Stimulated activated CD4-positive, alpha-beta T cell treated with anti-CD3 and anti-CD28 coated beads, Interleukin-2, amount 100 ng/mL, for 48 hours (primary cell): ENCODE measurements around the gene TECR.
"Not testable (repeated sequence)": the region's sequence is repeated elsewhere in the genome, so short reads cannot be mapped to it uniquely, and the experiment has no call there.

Experiments
- DNase-seq, 2 donors: peaks; one replicate each; pipeline ENCODE4 v3.0.0-alpha.2; 2020

Gene TECR

DNA sequence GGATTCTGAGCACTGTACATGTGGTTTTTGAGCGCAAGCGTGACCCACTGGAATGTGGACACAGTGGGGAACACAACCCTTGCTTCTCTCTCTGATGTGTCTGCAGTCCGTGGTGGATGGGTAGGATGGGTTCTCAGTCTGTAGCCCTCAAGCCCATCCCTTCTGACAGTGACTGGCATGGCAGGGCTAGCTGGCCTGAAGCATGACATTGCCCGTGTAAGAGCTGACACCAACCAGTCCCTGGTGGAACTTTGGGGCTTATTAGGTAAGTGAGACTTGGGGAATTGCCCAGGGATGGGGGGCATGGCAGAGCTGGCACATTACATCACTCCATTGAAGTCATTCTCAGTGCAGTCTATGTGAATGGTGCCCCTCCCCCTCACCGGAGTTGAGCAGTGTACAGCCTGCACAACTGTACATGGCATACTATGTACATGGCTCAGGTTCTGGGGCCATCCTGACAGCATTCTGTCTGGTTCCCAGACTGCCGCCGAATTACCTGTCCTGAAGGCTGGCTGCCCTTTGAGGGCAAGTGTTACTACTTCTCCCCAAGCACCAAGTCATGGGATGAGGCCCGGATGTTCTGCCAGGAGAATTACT, 70.3 kb downstream of the TECR start:
- DNase-seq: no peak

DNA sequence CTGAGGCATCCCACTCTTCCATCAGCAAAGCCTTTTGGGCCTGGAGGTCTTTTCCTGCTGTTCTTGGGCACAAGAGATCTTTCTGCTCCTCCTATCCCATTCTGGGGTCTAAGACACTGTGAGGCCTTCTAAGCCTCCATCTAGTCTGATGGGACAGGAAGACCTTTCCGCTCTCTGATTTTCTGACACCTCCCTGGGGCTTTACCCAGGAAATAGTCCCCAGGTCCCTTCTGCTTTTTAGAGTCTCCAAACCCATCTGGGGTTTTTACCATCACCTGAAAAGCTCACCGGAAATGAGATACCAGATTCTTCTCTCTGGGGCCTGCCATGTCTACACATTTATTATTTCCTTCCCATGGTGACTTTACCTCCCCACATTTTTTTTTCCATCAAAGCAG, 74.6 kb downstream of the TECR start:
- no peak for DNase-seq

DNA sequence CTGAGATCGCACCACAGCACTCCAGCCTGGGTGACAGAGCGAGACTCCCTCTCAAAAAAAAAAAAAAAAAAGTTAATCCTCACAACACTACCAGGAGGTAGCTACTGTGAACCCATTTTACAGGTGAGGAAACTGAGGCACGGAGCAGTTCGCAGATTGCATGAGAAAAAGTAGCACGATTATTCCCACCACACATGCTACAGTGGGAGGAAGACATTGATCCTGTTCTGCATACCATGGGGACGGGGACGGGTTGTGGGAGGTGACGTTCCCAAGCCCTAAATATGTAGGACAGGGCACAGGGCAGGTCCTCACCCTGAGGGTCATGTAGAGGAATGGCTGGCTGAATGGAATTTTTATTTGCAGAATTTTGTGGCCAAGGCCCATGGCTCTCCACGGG, 77.2 kb downstream of the TECR start:
- no peak for DNase-seq

DNA sequence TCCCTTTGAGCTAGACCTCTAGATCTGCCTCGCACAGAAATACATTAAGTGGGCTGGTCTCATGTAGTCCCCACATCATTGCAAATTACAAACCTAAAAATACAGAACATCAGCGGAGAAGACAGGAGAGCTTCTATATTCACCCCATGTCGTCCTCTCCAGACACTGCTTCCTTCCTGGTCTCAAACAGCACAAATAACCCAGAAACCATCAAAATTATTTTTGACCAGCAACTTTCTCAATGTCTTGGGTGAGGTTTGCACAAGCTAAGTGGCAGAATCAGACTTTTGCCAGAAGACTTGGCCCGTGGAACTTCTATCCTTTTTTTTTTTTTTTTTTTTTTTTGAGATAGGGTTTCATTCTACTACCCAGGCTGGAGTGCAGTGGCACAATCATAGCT, 81.7 kb downstream of the TECR start:
- DNase-seq: no peak

DNA sequence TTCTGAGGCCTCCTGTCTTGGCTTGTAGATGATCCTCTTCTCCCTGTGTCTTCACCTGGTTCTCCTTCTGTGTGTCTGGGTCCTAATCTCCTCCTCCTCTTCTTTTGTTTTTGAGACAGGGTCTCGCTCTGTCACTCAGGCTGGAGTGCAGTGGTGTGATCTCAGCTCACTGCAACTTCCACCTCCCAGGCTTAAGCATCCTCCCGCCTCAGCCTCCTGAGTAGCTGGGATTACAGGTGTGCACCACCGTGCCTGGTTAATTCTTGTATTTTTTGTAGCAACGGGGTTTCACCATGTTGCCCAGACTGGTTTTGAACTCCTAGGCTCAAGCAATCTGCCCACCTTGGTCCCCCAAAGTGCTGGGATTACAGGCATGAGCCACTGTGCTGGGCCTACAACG, 82.8 kb downstream of the TECR start:
- DNase-seq: not testable (repeated sequence)

DNA sequence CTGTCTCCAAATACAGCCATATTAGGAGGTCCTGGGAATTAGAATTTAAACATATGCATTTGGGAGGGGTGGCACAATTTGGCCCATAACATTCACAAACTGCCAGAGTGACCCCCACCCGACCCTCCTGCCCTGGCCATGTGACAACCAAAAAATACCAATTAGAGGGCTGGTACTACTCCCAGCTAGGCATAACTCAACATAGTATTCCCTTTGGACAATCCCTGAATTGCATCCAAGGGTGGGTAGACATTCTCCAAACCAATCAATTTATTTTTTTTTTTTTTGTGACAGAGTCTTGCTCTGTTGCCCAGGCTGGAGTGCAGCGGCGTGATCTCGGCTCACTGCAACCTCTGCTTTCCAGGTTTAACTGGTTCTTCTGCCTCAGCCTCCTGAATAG, 83.3 kb downstream of the TECR start:
- no peak for DNase-seq

DNA sequence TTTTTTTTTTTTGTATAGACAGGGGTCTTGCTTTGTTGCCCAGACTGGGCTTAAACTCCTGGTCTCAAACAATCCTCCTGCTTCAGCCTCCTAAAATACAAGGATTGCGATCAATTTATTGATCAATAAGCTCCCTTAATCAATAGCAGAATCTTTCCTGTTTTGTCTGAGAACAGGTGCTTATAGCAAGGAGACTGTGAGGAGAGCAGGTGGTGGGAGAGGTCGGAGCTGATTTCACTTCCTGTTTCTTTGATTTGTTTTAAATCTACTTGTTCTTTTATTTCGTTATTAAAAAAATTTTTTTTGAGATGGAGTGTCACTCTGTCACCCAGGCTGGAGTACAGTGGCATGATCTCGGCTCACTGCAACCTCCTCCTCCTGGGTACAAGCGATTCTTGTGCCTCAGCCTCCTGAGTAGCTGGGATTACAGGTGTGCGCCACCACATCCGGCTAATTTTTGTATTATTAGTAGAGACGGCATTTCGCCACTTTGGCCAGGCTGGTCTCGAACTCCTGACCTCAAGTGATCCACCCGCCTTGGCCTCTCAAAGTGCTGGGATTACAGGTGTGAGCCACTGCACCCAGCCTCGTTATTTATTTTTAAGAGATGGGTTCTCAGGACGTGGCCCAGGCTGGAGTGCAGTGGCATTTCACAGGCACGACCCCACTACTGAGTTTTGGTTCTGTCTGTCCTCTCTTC, 84.2 kb downstream of the TECR start:
- DNase-seq: not testable (repeated sequence)

DNA sequence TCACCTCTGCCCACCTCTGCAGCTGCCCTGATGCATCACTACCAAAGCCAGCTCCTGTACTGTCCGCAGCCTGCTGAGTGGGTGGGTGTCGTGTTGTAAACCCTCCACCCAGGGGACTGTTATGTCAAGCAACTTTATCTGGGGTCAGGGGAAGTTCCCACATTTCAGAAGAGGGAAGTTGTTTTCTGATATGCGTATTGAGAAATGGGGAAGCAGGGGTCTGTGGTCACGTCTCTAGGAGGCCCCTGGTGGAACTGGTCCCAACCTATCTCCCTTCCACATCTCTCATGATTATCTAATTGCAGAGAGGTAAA, 84.7 kb downstream of the TECR start:
- no peak for DNase-seq
